Neutrophil (primary cell): ENCODE measurements around the gene NUCB2.

Experiments
- H3K27ac ChIP-seq: fragments of 200-600 bp; sonication (generic); 2 replicates; pipeline ENCODE4 v1.5.1; 2016; ENCODE audit warnings: mild to moderate bottlenecking, moderate library complexity
- H3K27me3 ChIP-seq: fragments of 200-600 bp; sonication (generic); 2 replicates; pipeline ENCODE4 v1.6.0; 2016; ENCODE audit warnings: mild to moderate bottlenecking
- H3K36me3 ChIP-seq: fragments of 200-600 bp; sonication (generic); 2 replicates; pipeline ENCODE4 v1.5.1; 2017
- H3K4me1 ChIP-seq, 2 experiments: fragments of 200-600 bp in 1 of 2; sonication (generic) in 1 of 2; 1 replicate in 1 of 2; 2 replicates in 1 of 2; pipeline versions ENCODE4 v1.5.1 to v1.6.1; 2013 to 2016; ENCODE audit warnings: low read depth in 1 of 2, low read length in 1 of 2, mild to moderate bottlenecking in 1 of 2, moderate library complexity in 1 of 2; ENCODE audit not compliant: control insufficient read depth in 1 of 2, insufficient read depth in 1 of 2
- H3K4me3 ChIP-seq, 2 experiments: fragments of 200-600 bp in 1 of 2; sonication (generic) in 1 of 2; 1 replicate in 1 of 2; 2 replicates in 1 of 2; pipeline ENCODE4 v1.5.1; 2013 to 2016; ENCODE audit warnings: low read depth in 1 of 2, low read length in 1 of 2, mild to moderate bottlenecking in 1 of 2, moderate library complexity in 1 of 2
- H3K9me3 ChIP-seq: fragments of 200-600 bp; sonication (generic); 2 replicates; pipeline ENCODE4 v1.5.1; 2016
- CTCF ChIP-seq: fragments of 200-600 bp; sonication (generic); IDR thresholded peaks from 2 replicates; pipeline ENCODE4 v1.5.1; 2016; ENCODE audit warnings: antibody characterized with exemption

Gene NUCB2

GRCh38 chr11:17252704-17253103 is 23.8 kb upstream of the NUCB2 start:
- Histone ChIP-seq H3K4me3 (no peak overlapping the region), H3K4me1 (no peaks in the 10 kb centered on the region), H3K9me3 (no peaks in the 10 kb centered on the region), H3K27ac (no peak overlapping the region), H3K36me3 (no peaks in the 10 kb centered on the region), H3K27me3 (no peaks in the 10 kb centered on the region)
- TF ChIP-seq CTCF: no peak

GRCh38 chr11:17256512-17256911 is 20.0 kb upstream of the NUCB2 start:
- Histone ChIP-seq H3K4me1 (no peaks in the 10 kb centered on the region), H3K36me3 (no peaks in the 10 kb centered on the region), H3K4me3 (no peak overlapping the region), H3K27ac (no peak overlapping the region), H3K9me3 (no peaks in the 10 kb centered on the region), H3K27me3 (no peaks in the 10 kb centered on the region)
- TF ChIP-seq CTCF: no peak

- Histone ChIP-seq H3K36me3 (no peaks in the 10 kb centered on the region), H3K4me3 (no peak overlapping the region), H3K9me3 (no peaks in the 10 kb centered on the region), H3K27ac (no peak overlapping the region), H3K4me1 (no peaks in the 10 kb centered on the region), H3K27me3 (no peaks in the 10 kb centered on the region)
- no peak for TF ChIP-seq CTCF
These were observed 19.3 kb upstream of the NUCB2 start for GRCh38 chr11:17257196-17257595.

GRCh38 chr11:17258670-17259069 is 17.9 kb upstream of the NUCB2 start:
- no peaks in the 10 kb centered on the region for H3K4me1 ChIP-seq
- H3K27ac ChIP-seq: no peak overlapping the region
- H3K9me3 ChIP-seq: no peaks in the 10 kb centered on the region
- H3K36me3 ChIP-seq: no peaks in the 10 kb centered on the region
- no peak for TF ChIP-seq CTCF
- H3K4me3 ChIP-seq: no peak overlapping the region
- no peaks in the 10 kb centered on the region for H3K27me3 ChIP-seq

- H3K4me3 ChIP-seq: no peak overlapping the region
- no peaks in the 10 kb centered on the region for H3K27me3 ChIP-seq
- no peaks in the 10 kb centered on the region for H3K9me3 ChIP-seq
- H3K27ac ChIP-seq: no peak overlapping the region
- H3K36me3 ChIP-seq: no peaks in the 10 kb centered on the region
- peaks cover 0 to 2% of the 10 kb centered on the region in 2 experiments for H3K4me1 ChIP-seq
- TF ChIP-seq CTCF: no peak
These were observed 17.0 kb upstream of the NUCB2 start for GRCh38 chr11:17259519-17259918.

- Histone ChIP-seq H3K27ac (no peak overlapping the region), H3K4me1 (peaks cover 3 to 7% of the 10 kb centered on the region in 2 experiments), H3K27me3 (no peaks in the 10 kb centered on the region), H3K9me3 (no peaks in the 10 kb centered on the region), H3K4me3 (no peak overlapping the region), H3K36me3 (no peaks in the 10 kb centered on the region)
- no peak for TF ChIP-seq CTCF
These were observed 16.5 kb upstream of the NUCB2 start for GRCh38 chr11:17260020-17260419.
